HG03159 (cell line): ENCODE measurements around the gene CNTNAP2.

Experiments used
- ATAC-seq: cut with Tn5 transposase; IDR thresholded peaks from one replicate; pipeline ENCODE4 v1.9.1; 2021; ENCODE audit warnings: mild to moderate bottlenecking, moderate library complexity; ENCODE audit not compliant: unreplicated experiment

The CNTNAP2 gene

DNA sequence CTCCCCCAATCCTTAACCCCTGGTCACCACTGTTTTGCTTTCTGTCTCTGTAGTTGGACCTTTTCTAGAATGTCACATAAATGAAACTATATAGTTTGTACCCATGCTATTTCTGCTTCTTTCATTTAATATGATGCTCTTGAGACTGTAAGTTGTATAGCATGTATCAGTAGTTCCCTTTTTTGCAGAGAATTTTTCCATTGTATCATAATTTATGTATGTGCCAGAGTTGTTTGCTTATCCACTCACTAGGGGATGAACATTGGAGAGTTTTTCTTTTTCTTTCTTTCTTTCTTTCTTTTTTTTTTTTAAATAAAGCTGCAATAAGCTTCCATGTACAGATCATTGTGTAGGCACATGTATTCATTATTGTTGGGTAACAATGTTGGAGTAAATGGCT lies 544.8 kb downstream of the CNTNAP2 start:
- no peak for ATAC-seq

DNA sequence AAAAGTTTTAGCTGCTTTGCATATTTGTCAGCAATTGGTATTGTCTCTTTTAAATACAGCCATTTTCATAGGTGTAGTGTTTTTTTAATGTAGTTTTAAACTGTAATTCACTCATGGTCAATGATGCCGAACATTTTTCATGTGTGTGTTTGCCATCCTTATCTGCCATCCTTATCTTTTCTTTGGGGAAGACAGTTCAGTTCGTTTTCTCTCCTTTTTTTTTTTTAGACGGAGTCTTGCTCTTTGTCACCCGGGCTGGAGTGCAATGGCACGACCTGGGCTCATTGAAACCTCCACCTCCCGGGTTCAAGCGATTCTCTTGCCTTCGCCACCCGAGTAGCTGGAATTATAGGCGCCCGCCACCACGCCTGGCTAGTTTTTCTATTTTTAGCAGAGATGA lies 545.3 kb downstream of the CNTNAP2 start:
- no peak for ATAC-seq

DNA sequence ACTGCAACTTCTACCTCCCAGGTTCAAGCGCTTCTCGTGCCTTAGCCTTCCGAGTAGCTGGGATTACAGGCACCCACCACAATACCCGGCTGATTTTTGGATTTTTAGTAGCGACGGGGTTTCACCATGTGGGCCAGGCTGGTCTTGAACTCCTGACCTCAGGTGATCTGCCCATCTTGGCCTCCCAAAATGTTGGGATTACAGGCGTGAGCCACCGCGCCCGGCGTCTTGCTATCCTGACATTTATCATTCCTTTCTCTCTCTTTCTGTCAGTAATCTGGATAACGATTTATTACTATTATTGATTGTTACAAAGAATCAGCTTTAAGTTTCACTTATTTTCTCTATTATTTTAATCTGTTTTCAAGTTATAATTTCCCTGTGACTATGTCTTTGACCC lies 548.4 kb downstream of the CNTNAP2 start:
- no peak for ATAC-seq

DNA sequence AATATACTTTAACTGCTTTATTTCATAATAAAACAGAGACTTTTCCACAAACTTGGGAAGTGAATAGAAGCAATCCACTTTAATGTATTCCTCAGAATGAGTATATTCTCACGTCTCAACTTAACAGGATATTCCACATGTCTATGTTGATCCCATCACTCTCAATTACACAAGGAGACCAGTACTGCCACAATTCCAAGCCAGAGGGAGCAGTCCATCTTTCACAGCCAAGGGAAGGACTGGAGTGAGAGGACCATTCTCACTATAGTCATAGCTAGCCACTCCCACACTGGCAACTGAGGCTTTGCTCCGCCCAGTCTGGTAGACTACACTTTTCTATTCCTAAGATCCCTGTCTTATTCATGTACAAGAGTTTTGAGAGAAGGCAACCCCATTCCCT lies 553.9 kb downstream of the CNTNAP2 start:
- ATAC-seq: no peak

DNA sequence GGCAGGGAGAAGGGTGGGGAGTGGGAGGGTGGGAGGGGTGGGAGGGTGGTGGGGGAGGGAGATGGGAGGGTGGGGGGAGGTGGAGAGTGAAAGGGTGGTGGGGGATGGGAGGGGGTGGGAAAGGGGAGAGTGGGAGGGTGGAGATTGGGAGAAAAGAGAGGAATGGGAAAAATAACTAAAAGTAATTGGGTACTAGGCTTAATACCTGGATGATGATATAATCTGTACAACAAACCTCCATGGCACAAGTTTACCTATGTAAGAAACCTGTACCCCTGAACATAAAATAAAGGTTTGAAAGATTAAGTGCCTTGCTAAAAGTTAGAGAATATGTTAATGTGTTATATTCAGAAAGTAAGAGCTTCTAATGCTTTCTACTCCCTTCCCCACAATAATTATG lies 564.9 kb downstream of the CNTNAP2 start:
- no peak for ATAC-seq

DNA sequence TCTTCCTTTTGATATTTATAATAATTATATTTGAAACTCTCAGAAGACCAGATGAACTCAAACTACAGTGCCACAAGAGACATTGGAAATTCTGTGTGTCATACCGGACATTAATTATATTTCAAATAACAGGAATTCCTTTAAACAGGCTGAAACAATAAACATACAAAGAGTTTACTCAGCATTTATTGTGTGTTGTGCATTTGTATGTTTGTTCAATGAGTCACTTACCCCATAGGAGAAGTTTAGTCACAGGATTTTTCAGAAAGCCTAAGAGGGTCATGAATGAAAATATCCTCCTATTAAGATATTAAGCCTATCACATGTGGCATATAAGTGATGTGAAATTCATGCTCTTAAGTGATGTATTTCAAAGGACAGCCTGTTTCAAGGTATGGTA lies 566.8 kb downstream of the CNTNAP2 start:
- no peak for ATAC-seq

DNA sequence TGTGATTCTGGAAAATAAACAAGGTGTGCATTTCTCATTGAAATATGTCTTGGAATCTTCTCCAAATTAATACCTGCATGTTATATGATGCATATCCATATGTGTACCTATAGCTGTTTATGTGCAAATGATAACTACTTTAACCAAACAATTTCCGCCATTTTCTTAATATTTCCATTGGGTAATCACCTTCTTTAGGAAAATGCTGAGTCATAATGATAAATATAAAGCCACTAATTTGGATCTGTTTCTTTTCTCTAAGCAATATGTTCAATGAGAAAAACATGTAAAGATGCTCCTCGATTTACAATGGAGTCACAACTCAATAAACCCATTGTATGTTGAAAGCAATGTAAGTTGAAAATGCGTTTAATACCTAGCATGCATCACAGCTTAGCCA lies 574.4 kb downstream of the CNTNAP2 start:
- no peak for ATAC-seq

DNA sequence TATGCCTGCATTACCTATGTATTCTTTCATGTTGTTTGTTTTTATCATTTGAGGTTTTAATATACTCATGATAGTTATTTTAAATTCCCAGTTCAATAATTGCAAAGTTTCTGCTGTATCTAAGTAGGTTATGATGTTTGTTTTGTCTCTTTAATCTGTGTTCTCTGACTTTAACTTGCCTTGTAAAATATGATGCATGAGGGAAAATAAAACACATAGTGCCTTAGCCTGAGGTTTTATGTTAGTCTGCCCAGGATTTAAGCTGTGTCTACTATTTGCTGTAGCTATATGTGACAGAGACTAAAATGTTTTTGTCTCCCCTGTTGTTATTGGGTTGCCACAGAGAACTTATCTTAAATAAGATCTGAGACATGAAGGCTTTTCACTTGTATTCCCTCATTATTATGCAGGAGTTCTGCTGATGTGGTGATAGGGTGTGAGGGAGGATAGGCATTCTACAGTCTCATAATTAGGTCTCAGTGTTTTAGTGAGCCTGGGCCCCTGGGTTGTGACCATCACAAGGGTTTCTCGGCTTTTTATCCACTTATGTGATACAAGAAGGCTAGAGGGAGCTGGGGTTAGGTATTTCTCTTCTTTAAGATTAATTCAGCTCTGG lies 582.5 kb downstream of the CNTNAP2 start:
- no peak for ATAC-seq

DNA sequence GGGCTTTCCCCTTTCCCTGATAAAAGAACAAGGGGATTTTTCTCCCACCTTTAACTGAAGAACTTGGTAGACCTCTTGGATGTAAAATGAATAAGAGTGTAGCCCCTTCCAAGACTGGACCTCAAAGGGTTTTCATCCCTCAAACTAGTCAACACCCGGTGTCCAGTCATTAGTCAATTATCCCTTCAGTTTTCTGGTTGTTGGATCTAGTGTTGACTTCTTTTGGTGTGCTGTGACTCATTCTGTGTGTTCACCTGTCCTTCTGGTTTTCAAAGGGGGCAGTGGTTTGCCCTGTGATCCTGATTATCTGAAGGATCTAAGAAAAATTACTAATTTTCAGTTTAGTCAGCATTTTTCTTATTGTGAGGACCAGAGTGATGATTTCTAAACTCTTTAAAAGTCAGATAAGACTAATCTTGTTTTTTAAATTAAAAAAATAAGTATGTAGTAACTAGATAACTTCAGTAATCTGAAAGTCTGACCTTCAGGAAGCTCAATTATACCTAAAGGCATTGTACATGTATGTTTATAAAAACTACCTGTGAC lies 583.5 kb downstream of the CNTNAP2 start:
- no peak for ATAC-seq

DNA sequence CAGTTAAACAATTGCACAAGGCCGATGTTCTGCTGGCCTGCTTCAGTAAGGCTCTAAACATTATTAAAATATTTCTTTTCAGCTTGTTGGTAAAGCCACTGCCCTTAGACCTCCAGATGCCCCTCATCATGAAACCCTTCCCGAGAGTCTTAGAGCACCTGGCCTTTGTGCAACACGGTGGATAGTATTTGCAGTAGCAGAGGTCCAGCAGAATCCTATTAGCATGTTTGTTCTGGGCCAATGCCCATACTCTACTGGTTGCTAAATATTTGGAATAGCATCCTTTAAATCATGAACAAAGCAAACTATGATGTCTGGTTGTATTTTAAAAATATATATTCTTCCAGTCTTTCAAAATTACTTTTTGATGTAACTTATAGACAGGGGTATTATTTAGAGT lies 584.6 kb downstream of the CNTNAP2 start:
- no peak for ATAC-seq

DNA sequence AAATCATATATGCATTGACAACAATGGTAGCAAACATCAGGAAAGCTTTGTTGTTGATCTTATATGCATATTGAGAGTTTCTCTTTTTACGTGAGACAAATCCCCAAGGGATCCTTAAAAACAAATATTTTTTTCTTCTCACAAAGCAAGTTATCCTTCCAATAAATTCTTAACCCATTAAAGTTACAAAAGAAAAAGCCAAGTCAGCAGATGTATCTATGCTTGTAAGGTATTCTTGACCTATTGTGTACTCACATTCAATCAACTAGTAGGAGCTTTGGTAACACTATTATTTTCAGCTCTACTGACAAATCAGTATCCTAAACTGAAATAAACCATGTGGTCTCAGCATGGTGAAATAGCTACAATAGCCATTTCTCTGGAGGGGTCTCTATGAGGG lies 586.3 kb downstream of the CNTNAP2 start:
- ATAC-seq: no peak

DNA sequence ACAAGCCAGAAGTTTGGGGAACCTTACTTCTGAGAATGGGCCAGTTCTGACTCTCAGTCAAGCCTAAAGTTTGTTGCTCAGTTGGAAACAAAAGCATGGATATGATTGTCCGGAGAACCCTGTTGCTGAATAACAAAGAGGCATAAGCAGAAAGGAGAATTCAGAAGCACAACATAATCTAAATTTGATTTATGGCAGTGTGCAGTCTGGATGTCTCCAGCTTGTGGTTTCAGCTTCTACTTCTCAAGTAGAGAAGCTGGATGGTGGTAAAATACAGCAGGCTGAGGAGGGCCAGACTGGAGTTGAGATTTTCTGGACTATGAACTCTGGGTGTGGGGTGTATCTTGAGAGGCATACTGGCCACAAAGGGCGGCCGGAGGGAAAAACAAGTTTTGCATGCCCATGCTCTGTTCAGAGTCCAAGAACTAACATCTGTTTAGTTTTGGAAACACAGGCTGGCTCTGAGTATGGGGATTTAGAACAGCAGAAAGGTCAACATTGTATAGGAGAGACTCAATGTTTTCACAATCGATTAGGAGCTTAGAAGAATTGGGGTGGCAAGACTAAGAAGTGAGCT lies 592.9 kb downstream of the CNTNAP2 start:
- no peak for ATAC-seq

DNA sequence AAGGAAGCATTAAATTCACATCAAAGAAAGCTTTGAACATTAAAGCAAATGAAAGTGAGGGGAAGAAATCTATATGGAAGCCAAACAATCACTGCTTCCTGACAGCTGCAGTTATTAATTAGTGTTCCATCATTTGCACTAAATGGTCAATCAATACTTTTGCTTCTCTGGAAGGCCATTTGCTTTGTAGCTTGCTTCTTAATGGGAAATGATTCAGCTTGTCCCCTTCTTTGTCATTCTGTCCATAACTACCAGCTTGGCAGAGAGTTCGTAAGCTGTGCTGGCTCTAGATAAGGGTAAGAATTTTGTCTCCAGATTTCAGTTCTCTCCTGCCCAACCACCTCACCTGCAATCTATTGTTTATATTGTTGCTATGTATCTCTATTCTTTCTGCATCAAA lies 596.6 kb downstream of the CNTNAP2 start:
- no peak for ATAC-seq

DNA sequence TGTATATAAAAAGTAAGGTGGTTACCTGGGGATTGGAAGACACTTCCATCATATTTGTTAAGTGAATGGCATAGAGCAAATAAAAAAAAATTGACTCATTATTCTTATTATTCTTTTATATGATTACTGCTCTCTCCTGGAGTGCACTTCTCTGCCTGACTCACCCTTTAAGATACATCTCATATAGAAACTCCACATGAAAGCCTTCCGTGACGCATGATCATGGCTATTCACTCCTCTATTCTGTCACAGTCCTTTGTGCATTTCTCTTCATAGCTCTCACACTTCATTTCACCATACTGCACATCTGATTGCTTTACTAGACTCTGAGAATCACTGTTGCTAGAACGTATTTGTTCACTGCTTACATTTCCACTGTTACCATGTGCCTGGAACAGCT lies 597.3 kb downstream of the CNTNAP2 start:
- no peak for ATAC-seq

DNA sequence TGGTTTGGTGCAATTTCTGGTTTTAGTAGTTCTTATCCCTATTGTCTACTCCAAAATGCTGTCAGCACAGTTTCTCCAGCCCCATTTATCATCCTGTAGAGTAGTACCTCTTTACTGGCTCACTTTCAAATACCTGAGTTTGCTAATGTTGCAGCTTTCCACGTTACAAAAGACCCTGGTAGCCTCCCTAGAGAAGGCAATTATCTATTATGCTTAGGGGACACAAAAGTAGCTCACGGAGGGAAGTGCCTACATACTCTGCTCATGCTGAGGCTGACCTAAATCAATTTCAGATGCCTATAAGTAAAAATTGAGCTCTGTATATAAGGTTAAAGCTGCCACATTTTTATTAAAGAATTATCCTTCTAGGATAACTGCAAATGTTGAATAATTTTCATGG lies 603.6 kb downstream of the CNTNAP2 start:
- ATAC-seq: no peak

DNA sequence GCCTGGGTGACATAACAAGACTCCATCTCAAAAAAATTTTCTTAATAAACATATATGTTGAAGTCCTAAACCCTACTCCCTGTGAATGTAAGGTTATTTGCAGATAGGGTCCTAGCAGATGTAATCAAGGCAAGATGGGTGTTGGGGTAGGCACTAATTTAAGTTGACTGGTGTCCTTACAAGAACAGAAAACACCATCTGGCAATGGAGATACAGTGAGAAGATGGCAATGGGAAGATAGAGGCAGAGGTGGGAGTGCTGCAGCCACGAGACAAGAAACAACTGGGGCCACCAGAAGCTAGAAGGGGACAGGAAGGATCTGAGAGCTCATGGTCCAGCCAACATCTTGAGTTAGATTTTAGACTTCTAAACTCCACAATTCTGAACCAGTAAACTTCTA lies 606.4 kb downstream of the CNTNAP2 start:
- ATAC-seq: no peak

DNA sequence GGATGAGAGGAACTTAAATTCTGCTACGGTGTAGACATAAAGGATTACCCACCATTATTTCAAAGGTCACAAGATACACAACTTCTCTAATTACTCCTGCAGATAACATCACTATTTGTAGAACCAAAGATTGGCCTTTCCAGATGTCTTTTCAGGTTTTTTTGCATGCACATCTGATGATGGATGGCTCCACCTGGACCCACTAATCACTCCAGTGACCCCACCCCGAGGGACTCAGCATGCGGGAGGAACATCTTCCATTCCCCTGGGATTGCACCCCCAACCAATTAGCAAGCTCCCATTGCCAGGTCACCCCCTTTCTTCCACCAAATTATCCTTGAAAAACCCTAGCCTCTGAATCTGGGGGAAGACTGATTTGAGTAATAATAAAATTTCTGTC lies 608.9 kb downstream of the CNTNAP2 start:
- ATAC-seq: no peak

DNA sequence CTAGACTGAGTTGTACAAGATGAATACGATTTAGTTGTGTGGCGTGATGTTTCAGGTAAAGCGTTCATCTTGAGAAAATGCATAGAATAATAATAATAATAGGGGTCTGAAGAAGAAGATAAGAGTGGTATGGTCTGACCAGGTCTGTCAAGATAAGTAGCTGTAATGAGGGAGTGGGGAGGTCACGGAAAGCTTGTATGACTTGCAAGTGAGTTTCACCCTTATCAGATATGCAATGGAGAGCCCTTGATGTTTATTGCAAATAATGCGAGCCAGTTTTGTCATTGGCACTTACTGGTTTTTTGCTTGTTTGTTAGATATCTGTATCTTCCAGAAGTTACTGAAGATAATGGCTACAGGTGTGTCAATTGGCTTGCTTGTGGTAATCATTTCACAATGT lies 611.5 kb downstream of the CNTNAP2 start:
- ATAC-seq: no peak

DNA sequence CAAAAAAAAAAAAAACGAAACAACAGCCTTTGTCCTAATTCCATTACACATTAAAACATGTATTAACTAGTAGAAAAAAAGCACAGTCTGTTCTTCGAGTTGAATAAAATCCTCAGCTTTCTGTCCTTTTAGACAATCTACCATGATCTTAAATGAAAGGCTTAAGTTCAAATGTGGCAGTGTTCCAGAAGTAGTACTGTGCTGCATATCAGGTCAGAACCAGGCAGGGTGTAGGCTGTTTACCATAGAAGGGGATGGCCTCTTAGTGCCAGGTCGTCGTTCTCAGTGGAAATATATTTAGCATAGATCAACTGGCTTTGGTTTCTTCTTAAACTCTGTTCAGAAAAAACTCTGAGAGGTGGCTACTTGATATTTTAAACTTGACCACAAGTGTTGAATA lies 612.0 kb downstream of the CNTNAP2 start:
- ATAC-seq: no peak

DNA sequence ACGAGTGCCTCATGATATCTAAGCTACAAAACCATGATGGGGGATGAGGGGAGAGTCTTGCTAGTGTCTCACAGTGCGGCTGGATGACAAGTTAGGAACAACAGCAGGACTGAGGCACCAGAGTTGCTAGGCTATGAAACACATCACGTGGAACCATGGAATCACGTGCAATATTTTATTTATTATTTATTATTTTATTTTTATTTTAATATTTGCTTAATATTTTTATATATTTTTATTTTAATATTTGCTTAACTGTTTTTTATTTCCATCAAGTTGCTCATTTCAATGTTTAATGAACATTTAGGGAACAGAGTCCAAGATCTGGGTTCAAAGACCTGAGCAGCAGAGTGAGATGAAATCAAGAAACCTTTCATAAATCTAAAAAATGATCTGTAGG lies 614.6 kb downstream of the CNTNAP2 start:
- no peak for ATAC-seq

DNA sequence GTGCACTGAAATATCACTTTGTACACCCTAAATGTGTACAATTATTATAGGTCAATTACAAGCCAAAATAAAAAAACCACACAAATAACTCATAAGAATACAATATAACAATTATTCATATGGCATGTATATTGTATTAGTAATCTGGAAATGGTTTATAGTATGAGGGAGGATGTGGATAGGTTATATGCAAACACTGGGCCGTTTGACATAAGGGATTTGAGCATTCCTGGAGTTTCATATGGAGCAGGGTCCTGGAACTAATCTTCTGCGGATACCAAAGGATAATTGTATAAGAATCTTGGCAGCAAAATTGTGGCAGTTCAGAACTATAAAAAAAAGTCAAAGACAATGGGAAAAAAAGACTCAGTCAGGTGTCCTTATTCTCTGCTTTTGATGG lies 619.4 kb downstream of the CNTNAP2 start:
- ATAC-seq: no peak

DNA sequence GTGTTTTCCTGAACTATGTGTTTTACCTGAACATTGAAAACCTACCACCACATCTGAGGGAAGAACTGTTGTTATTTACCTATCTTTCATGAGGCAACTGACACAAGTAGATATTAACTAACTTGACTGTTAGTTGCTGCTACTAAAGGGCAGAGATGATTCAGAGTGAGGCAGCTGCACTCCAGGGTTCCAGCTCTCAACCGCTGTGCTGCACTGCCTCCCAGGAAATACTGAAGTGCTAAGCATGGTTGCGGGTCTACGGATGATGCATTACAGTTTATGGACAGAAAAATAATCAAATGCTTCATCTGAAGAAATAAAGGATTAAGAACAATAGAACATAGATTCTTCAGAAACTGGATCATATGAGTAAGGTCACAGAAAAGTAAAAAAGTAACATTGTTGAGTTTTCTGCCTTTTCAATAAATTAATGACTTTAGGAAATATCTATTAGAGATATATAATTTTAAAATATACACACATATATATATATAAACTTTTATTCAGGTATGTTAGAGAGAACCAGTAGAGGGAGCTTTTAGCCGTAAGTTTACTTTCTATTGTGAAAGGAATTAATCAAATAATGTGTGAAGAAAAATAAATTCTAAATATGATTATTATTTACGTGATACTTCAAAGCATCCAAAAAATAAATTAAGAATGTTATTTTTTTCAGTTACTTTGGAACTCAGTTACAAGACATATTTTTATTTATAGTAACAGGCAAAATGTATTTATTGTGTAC lies 620.0 kb downstream of the CNTNAP2 start:
- no peak for ATAC-seq
